ENCODE results near the gene GAL3ST2. TPM values are rescaled to one million over a fixed set of nuclear protein-coding genes. Genes with fewer than 3 reads are reported as not detected.
"Not testable (repeated sequence)": the region's sequence is repeated elsewhere in the genome, so short reads cannot be mapped to it uniquely, and the experiment has no call there.

GAL3ST2 gene
- 0.22 TPM in 1 of 2 replicates, not detected in the other for total RNA-seq

DNA sequence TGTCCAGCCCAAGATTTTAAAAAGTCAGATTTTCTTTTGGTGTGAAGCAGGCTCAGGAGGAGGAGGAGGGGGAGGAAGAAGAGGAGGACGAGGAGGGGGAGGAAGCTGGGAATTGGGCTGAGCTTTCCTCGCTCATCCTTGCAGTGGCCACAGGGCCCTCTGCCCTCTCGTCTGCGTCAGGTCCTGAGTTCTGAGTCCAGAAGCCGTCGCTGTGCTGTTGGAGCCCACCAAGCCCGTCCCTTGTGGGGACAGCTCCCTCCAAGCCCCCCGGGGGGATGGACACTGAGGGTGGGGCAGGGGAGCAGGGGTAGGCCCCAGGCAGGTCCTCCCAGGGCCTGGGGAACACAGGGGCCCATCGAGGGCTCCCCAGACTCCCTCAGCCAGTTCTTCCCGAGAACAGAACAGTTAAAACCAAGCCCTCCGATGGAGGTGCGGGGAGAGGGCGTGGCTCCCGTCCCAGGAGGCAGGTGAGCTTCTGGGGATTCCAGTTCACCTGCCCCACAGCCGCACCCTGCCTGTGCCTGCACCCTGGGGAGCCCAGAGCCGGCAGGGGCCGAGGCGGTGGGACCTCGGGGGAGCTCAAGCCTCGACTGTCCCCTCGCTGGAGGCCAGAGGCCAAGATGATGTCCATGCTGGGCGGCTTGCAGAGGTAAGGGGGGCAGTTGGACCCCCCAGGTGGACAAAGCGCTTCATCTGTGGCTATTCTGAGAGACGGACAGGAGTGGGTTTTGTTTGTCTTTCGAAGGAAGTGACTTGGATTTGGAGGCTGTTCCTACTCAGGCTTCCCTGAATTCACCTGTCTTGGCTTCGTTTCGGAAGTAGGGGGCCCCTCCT lies at the start of gene GAL3ST2:
TSS of gene GAL3ST2 (plus strand) at position 487 of the 834 bp plus-strand sequence. CDS start at position 621, 134 bp downstream.
- TF ChIP-seq, protein P1, sequence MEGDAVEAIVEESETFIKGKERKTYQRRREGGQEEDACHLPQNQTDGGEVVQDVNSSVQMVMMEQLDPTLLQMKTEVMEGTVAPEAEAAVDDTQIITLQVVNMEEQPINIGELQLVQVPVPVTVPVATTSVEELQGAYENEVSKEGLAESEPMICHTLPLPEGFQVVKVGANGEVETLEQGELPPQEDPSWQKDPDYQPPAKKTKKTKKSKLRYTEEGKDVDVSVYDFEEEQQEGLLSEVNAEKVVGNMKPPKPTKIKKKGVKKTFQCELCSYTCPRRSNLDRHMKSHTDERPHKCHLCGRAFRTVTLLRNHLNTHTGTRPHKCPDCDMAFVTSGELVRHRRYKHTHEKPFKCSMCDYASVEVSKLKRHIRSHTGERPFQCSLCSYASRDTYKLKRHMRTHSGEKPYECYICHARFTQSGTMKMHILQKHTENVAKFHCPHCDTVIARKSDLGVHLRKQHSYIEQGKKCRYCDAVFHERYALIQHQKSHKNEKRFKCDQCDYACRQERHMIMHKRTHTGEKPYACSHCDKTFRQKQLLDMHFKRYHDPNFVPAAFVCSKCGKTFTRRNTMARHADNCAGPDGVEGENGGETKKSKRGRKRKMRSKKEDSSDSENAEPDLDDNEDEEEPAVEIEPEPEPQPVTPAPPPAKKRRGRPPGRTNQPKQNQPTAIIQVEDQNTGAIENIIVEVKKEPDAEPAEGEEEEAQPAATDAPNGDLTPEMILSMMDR (conservative IDR thresholded peaks at IDR 0.05; ENCODE audit: low read depth, low read length): no peak
- no peak for DNase-seq (ENCODE audit: low read depth)
- H3K4me3 ChIP-seq (ENCODE audit: low read depth, low read length): no peak within 1 kb of the TSS

DNA sequence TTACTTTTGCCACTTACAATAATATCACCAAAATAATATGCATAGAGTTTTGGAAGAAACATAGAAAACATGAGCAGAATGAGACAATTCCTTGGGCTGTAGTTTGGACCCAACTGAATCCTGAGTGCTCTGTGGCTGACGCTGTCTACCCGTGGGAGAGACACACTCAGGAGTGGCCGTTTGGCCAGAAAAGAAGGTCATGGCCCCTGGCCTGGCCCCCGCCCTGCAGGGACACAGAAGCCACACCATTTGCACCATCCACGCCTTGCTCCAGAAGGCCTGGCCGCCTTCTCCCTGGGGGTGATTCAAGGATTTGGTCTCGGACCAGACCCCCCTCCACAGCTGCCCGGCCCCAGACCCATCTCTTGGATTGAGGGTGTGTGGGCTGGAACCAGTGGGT lies 48.6 kb upstream of the GAL3ST2 start:
- DNase-seq (ENCODE audit: low read depth): no peak
- TF ChIP-seq, protein P1 (conservative IDR thresholded peaks at IDR 0.05; ENCODE audit: low read depth, low read length): no peak
- no peak overlapping the region for H3K4me3 ChIP-seq (ENCODE audit: low read depth, low read length)

GRCh38 chr2:241728627-241729026 lies 48.0 kb upstream of the GAL3ST2 start:
- TF ChIP-seq, protein P1 (conservative IDR thresholded peaks at IDR 0.05; ENCODE audit: low read depth, low read length): no peak
- DNase-seq (ENCODE audit: low read depth): no peak
- H3K4me3 ChIP-seq (ENCODE audit: low read depth, low read length): no peak overlapping the region

DNA sequence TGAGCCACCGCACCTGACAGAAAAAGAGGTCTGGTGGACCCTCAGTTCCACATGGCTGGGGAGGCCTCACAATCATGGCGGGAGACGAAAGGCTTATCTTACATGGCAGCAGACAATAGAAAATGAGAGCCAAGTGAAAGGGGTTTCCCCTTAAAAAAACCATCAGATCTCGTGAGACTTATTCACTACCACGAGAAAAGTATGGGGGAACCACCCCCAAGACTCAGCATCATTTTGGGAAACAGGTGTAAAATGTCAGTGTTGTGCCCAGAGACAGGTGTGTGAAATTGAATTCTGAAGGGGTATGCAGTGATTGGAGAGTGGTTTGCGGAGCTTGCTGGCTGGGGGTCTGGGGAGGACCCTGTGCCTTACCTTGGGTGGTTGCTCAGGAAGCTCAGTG lies 46.8 kb upstream of the GAL3ST2 start:
- no peak for DNase-seq (ENCODE audit: low read depth)
- no peak overlapping the region for H3K4me3 ChIP-seq (ENCODE audit: low read depth, low read length)
- TF ChIP-seq, protein P1 (conservative IDR thresholded peaks at IDR 0.05; ENCODE audit: low read depth, low read length): no peak

DNA sequence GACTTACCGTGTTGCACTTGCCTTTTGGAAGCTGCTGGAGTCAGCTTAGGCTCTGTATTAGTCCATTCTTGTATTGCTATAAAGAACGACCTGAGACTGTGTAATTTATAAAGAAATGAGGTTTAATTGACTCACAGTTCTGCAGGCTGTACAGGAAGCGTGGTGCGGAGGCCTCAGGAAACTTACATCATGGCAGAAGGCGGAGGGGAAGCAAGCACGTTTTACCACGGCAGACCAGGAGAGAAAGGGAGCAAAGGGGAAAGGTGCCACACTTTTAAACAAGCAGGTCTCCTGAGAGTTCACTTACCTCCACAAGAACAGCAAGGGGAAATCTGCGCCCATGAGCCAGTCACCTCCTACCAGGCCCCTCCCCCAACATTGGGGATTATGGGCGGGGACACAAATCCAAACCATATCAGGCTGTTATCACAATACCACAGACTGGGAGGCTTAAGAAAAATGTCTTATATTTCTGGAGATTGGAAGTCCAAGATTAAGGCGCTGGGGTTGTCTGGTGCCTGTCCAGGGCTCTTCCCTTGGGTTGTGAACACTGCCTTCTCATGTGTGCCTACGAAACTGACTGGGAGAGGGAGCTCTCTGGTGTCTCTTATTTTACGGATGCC lies 45.8 kb upstream of the GAL3ST2 start:
- no peak for DNase-seq (ENCODE audit: low read depth)
- TF ChIP-seq, protein P1 (conservative IDR thresholded peaks at IDR 0.05; ENCODE audit: low read depth, low read length): no peak
- H3K4me3 ChIP-seq (ENCODE audit: low read depth, low read length): no peak overlapping the region

- not testable (repeated sequence) for H3K4me3 ChIP-seq (ENCODE audit: low read depth, low read length); DNase-seq (ENCODE audit: low read depth)
- TF ChIP-seq, protein P1 (conservative IDR thresholded peaks at IDR 0.05; ENCODE audit: low read depth, low read length): peak; percentile 42
These were observed 44.0 kb upstream of the GAL3ST2 start for GRCh38 chr2:241732513-241733186.
